GM12878 (cell line): Measurements from ENCODE around the gene RPL35A. TPM values are rescaled to one million over a fixed set of nuclear protein-coding genes. Genes with fewer than 3 reads are reported as not detected.
A peak's percentile ranks its signal among the peaks of the same experiment; 100 is the strongest.

Experiments used
- ATF2 ChIP-seq: IDR thresholded peaks from 2 replicates; pipeline ENCODE4 v1.6.1; 2012; ENCODE audit warnings: low read length, inconsistent platforms
- ATF3 ChIP-seq: IDR thresholded peaks from 2 replicates; pipeline ENCODE4 v1.6.1; 2011; ENCODE audit warnings: low read depth, mild to moderate bottlenecking, low read length, moderate library complexity, borderline replicate concordance; ENCODE audit errors: extremely low read depth
- BCL3 ChIP-seq: IDR thresholded peaks from 2 replicates; pipeline ENCODE4 v1.6.1; 2011; ENCODE audit warnings: borderline replicate concordance, low read depth, mild to moderate bottlenecking, moderate library complexity, low read length; ENCODE audit not compliant: insufficient read depth, poor library complexity, severe bottlenecking
- BRCA1 ChIP-seq: IDR thresholded peaks from 2 replicates; pipeline ENCODE4 v1.6.1; 2011; ENCODE audit warnings: low read depth, low read length, improper control_type of control experiment
- CBFB ChIP-seq: IDR thresholded peaks from 2 replicates; pipeline ENCODE4 v1.6.1; 2016; ENCODE audit warnings: antibody characterized with exemption, low read depth
- CEBPB ChIP-seq, 2 experiments: fragments of 150-350 bp in 1 of 2; IDR thresholded peaks; 2 replicates each; pipeline ENCODE4 v1.6.1; 2012 to 2014; ENCODE audit warnings: low read depth in 2 of 2, low read length in 2 of 2, borderline replicate concordance in 1 of 2, inconsistent platforms in 1 of 2
- EZH2 ChIP-seq: IDR thresholded peaks from 2 replicates; pipeline ENCODE4 v1.6.1; 2012; ENCODE audit warnings: low read depth, mild to moderate bottlenecking, control low read depth, inconsistent platforms, low read length, borderline replicate concordance; ENCODE audit not compliant: control insufficient read depth
- FOXK2 ChIP-seq: fragments of 450-650 bp; IDR thresholded peaks from 2 replicates; pipeline ENCODE4 v1.6.1; 2017; ENCODE audit warnings: mild to moderate bottlenecking, moderate library complexity
- HDAC6 ChIP-seq: fragments of 200-600 bp; sonication (generic); IDR thresholded peaks from one replicate; pipeline ENCODE4 v1.8.0; 2017; ENCODE audit warnings: antibody characterized with exemption; ENCODE audit not compliant: unreplicated experiment
- IRF4 ChIP-seq: IDR thresholded peaks from 2 replicates; pipeline ENCODE4 v1.6.1; 2011; ENCODE audit warnings: low read depth, low read length
- JUND ChIP-seq: IDR thresholded peaks from 2 replicates; pipeline ENCODE4 v1.6.1; 2012; ENCODE audit warnings: low read depth, mild to moderate bottlenecking, low read length, improper control_type of control experiment, moderate library complexity
- NFXL1 ChIP-seq: fragments of 450-650 bp; IDR thresholded peaks from 2 replicates; pipeline ENCODE4 v1.6.1; 2017; ENCODE audit warnings: antibody characterized with exemption, mild to moderate bottlenecking, borderline replicate concordance
- NRF1 ChIP-seq: conservative IDR thresholded peaks from 2 replicates; pipeline ENCODE4 v1.6.1; 2011; ENCODE audit warnings: mild to moderate bottlenecking, low read depth, low read length, improper control_type of control experiment
- PAX5 ChIP-seq: IDR thresholded peaks from 2 replicates; pipeline ENCODE4 v1.6.1; 2011; ENCODE audit warnings: low read depth, low read length, borderline replicate concordance
- STAT1 ChIP-seq: fragments of 450-650 bp; conservative IDR thresholded peaks from 2 replicates; pipeline ENCODE4 v1.6.1; 2014; ENCODE audit warnings: antibody characterized with exemption, mild to moderate bottlenecking
- STAT3 ChIP-seq: IDR thresholded peaks from 2 replicates; pipeline ENCODE4 v1.6.1; 2011; ENCODE audit warnings: low read depth, low read length, improper control_type of control experiment
- TAF1 ChIP-seq: IDR thresholded peaks from 2 replicates; pipeline ENCODE4 v1.6.1; 2011; ENCODE audit warnings: mild to moderate bottlenecking, low read depth, low read length, borderline replicate concordance
- TCF7 ChIP-seq: IDR thresholded peaks from 2 replicates; pipeline ENCODE4 v1.6.1; 2014; ENCODE audit warnings: antibody characterized with exemption, borderline replicate concordance
- ZBTB33 ChIP-seq: fragments of 450-650 bp; IDR thresholded peaks from 2 replicates; pipeline ENCODE4 v1.6.1; 2017; ENCODE audit warnings: mild to moderate bottlenecking
- ZNF687 ChIP-seq: fragments of 450-650 bp; IDR thresholded peaks from 2 replicates; pipeline ENCODE4 v1.6.1; 2017; ENCODE audit warnings: mild to moderate bottlenecking, moderate library complexity
- polyA plus RNA-seq, 11 experiments: library from polyadenylated mRNA; depleted of rRNA in 4 of 11; unstranded in 6 of 11; stranded (reverse) in 5 of 11; fragments of >200 nt; fragmentation: Nextera tagmentation in 4 of 11; fragmentation: Illumina TruSeq in 1 of 11; extraction: Ambion mirVana in 4 of 11; extraction: Trizol in 1 of 11; gene quantifications; 1 replicate in 1 of 11; 2 replicates in 10 of 11; pipeline versions ENCODE4 v1.2.1 to v1.2.3, GENCODE V29; 2011 to 2016; ENCODE audit warnings: inconsistent platforms in 2 of 11, missing spikeins in 2 of 11, low read depth in 1 of 11
- total RNA-seq, 4 experiments: library from RNA; depleted of rRNA in 3 of 4; stranded (reverse); fragments of >200 nt in 3 of 4; fragmentation: Illumina TruSeq in 1 of 4; extraction: Trizol in 1 of 4; gene quantifications; 2 replicates each; pipeline versions ENCODE4 v1.2.1 to v1.2.3, GENCODE V29; 2013 to 2021

RPL35A gene
- total and polyA plus RNA-seq, 10 of the 15 experiments (the other 5 are each of a cell fraction or from before 2014, with no cell fraction given): 774 to 3,144 (median 1,843) TPM

GRCh38 chr3:197949778-197950676 is at the start of gene RPL35A (continued):
- peak; percentile 43 for TF ChIP-seq ZNF687
- peak; percentile 86; the same call in 1 of the 2 replicates for TF ChIP-seq ZBTB33
- 0 out of 2 replicates have a peak, but pooled peaks have one; percentile 25 for TF ChIP-seq IRF4
- no peak for TF ChIP-seq NFXL1
- no peak for TF ChIP-seq NRF1
- TF ChIP-seq STAT3: no peak
- TF ChIP-seq BRCA1: no peak
- TF ChIP-seq EZH2: no peak
- TF ChIP-seq HDAC6: no peak
- no peak for TF ChIP-seq JUND
- peak; percentile 21; the same call in 1 of the 2 replicates for TF ChIP-seq FOXK2
- no peak for TF ChIP-seq ATF3
- peak; percentile 25; the same call in 1 of the 2 replicates for TF ChIP-seq ATF2
- TF ChIP-seq TAF1: peak; percentile 98
- TF ChIP-seq PAX5: 0 out of 2 replicates have a peak, but pooled peaks have one; percentile 50
- TF ChIP-seq STAT1: peak; percentile 83; the same call in 1 of the 2 replicates
- peak; percentile 94 for TF ChIP-seq CBFB
- TF ChIP-seq CEBPB (IDR thresholded peaks at IDR 0.05; ENCODE audit: borderline replicate concordance in 1 of 2, low read depth in 2 of 2, low read length in 2 of 2): no peak
- no peak for TF ChIP-seq TCF7
- TF ChIP-seq BCL3: no peak
